ENCODE results near the gene GPR68.

Gene GPR68

GRCh38 chr14:91284146-91284790, 39.8 kb upstream of the GPR68 start:
- peaks cover 24% of the 10 kb centered on the region for H3K4me1 ChIP-seq (ENCODE audit: control insufficient read depth, insufficient read depth, low read length, poor library complexity, severe bottlenecking)
- WGBS, 2 experiments (ENCODE audit: insufficient coverage in 2 of 2): 85 to 89% methylated on average over 8 to 11 of the region's 13 CpGs
- H3K36me3 ChIP-seq (ENCODE audit: control insufficient read depth, insufficient read depth, low read length): no peaks in the 10 kb centered on the region
- H3K27ac ChIP-seq (ENCODE audit: low read depth, low read length, severe bottlenecking): peak overlapping the region; percentile 85
- H3K9me3 ChIP-seq (ENCODE audit: control insufficient read depth, low read length): no peaks in the 10 kb centered on the region
- no peak overlapping the region for H3K4me3 ChIP-seq (ENCODE audit: extremely low read depth, insufficient read depth, low read length, poor library complexity, severe bottlenecking)

GRCh38 chr14:91283666-91284065, 39.2 kb upstream of the GPR68 start:
- no peaks in the 10 kb centered on the region for H3K36me3 ChIP-seq (ENCODE audit: control insufficient read depth, insufficient read depth, low read length)
- H3K4me1 ChIP-seq (ENCODE audit: control insufficient read depth, insufficient read depth, low read length, poor library complexity, severe bottlenecking): peaks cover 24% of the 10 kb centered on the region
- no peak overlapping the region for H3K4me3 ChIP-seq (ENCODE audit: extremely low read depth, insufficient read depth, low read length, poor library complexity, severe bottlenecking)
- 82 to 89% methylated on average over 3 to 4 of the region's 4 CpGs for WGBS, 2 experiments (ENCODE audit: insufficient coverage in 2 of 2)
- no peaks in the 10 kb centered on the region for H3K9me3 ChIP-seq (ENCODE audit: control insufficient read depth, low read length)
- peak overlapping the region; percentile 85 for H3K27ac ChIP-seq (ENCODE audit: low read depth, low read length, severe bottlenecking)

- peak overlapping the region; percentile 85 for H3K27ac ChIP-seq (ENCODE audit: low read depth, low read length, severe bottlenecking)
- no peak overlapping the region for H3K4me3 ChIP-seq (ENCODE audit: extremely low read depth, insufficient read depth, low read length, poor library complexity, severe bottlenecking)
- peaks cover 24% of the 10 kb centered on the region for H3K4me1 ChIP-seq (ENCODE audit: control insufficient read depth, insufficient read depth, low read length, poor library complexity, severe bottlenecking)
- 92 to 96% methylated on average over 12 to 13 of the region's 14 CpGs for WGBS, 2 experiments (ENCODE audit: insufficient coverage in 2 of 2)
- no peaks in the 10 kb centered on the region for H3K9me3 ChIP-seq (ENCODE audit: control insufficient read depth, low read length)
- H3K36me3 ChIP-seq (ENCODE audit: control insufficient read depth, insufficient read depth, low read length): no peaks in the 10 kb centered on the region
These were observed 38.6 kb upstream of the GPR68 start for GRCh38 chr14:91282954-91283645.

- H3K9me3 ChIP-seq (ENCODE audit: control insufficient read depth, low read length): no peaks in the 10 kb centered on the region
- no peaks in the 10 kb centered on the region for H3K36me3 ChIP-seq (ENCODE audit: control insufficient read depth, insufficient read depth, low read length)
- peaks cover 24% of the 10 kb centered on the region for H3K4me1 ChIP-seq (ENCODE audit: control insufficient read depth, insufficient read depth, low read length, poor library complexity, severe bottlenecking)
- H3K27ac ChIP-seq (ENCODE audit: low read depth, low read length, severe bottlenecking): no peak overlapping the region
- 83 to 96% methylated on average over 4 of the region's 9 CpGs for WGBS, 2 experiments (ENCODE audit: insufficient coverage in 2 of 2)
- no peak overlapping the region for H3K4me3 ChIP-seq (ENCODE audit: extremely low read depth, insufficient read depth, low read length, poor library complexity, severe bottlenecking)
These were observed 36.8 kb upstream of the GPR68 start for GRCh38 chr14:91281346-91281745.

GRCh38 chr14:91280129-91280528, 35.6 kb upstream of the GPR68 start:
- Histone ChIP-seq H3K9me3 (ENCODE audit: control insufficient read depth, low read length) (no peaks in the 10 kb centered on the region), H3K27ac (ENCODE audit: low read depth, low read length, severe bottlenecking) (no peak overlapping the region), H3K4me3 (ENCODE audit: extremely low read depth, insufficient read depth, low read length, poor library complexity, severe bottlenecking) (no peak overlapping the region), H3K36me3 (ENCODE audit: control insufficient read depth, insufficient read depth, low read length) (no peaks in the 10 kb centered on the region), H3K4me1 (ENCODE audit: control insufficient read depth, insufficient read depth, low read length, poor library complexity, severe bottlenecking) (peaks cover 22% of the 10 kb centered on the region)
- 96 to 100% methylated on average over 3 of the region's 5 CpGs for whole genome bisulfite sequencing, 2 experiments (ENCODE audit: insufficient coverage in 2 of 2)

GRCh38 chr14:91279354-91279753, 34.9 kb upstream of the GPR68 start:
- 90 to 95% methylated on average over 10 of the region's 10 CpGs for WGBS, 2 experiments (ENCODE audit: insufficient coverage in 2 of 2)

GRCh38 chr14:91278383-91278715, 33.8 kb upstream of the GPR68 start:
- WGBS, 2 experiments (ENCODE audit: insufficient coverage in 2 of 2): 95 to 100% methylated on average over 3 to 4 of the region's 5 CpGs
- peaks cover 6% of the 10 kb centered on the region for H3K4me1 ChIP-seq (ENCODE audit: control insufficient read depth, insufficient read depth, low read length, poor library complexity, severe bottlenecking)
- H3K4me3 ChIP-seq (ENCODE audit: extremely low read depth, insufficient read depth, low read length, poor library complexity, severe bottlenecking): no peak overlapping the region
- H3K36me3 ChIP-seq (ENCODE audit: control insufficient read depth, insufficient read depth, low read length): no peaks in the 10 kb centered on the region
- no peaks in the 10 kb centered on the region for H3K9me3 ChIP-seq (ENCODE audit: control insufficient read depth, low read length)
- no peak overlapping the region for H3K27ac ChIP-seq (ENCODE audit: low read depth, low read length, severe bottlenecking)

More at GRCh38 chr14:91279354-91279753, 34.9 kb upstream of the GPR68 start:
- no peak overlapping the region for H3K27ac ChIP-seq (ENCODE audit: low read depth, low read length, severe bottlenecking)
- no peaks in the 10 kb centered on the region for H3K9me3 ChIP-seq (ENCODE audit: control insufficient read depth, low read length)
- H3K36me3 ChIP-seq (ENCODE audit: control insufficient read depth, insufficient read depth, low read length): no peaks in the 10 kb centered on the region
- peaks cover 16% of the 10 kb centered on the region for H3K4me1 ChIP-seq (ENCODE audit: control insufficient read depth, insufficient read depth, low read length, poor library complexity, severe bottlenecking)
- H3K4me3 ChIP-seq (ENCODE audit: extremely low read depth, insufficient read depth, low read length, poor library complexity, severe bottlenecking): no peak overlapping the region

GRCh38 chr14:91277546-91278382, 33.3 kb upstream of the GPR68 start:
- Histone ChIP-seq H3K27ac (ENCODE audit: low read depth, low read length, severe bottlenecking) (no peak overlapping the region), H3K9me3 (ENCODE audit: control insufficient read depth, low read length) (no peaks in the 10 kb centered on the region), H3K36me3 (ENCODE audit: control insufficient read depth, insufficient read depth, low read length) (no peaks in the 10 kb centered on the region), H3K4me1 (ENCODE audit: control insufficient read depth, insufficient read depth, low read length, poor library complexity, severe bottlenecking) (no peaks in the 10 kb centered on the region), H3K4me3 (ENCODE audit: extremely low read depth, insufficient read depth, low read length, poor library complexity, severe bottlenecking) (no peak overlapping the region)
- 92 to 95% methylated on average over 27 to 28 of the region's 30 CpGs for WGBS, 2 experiments (ENCODE audit: insufficient coverage in 2 of 2)

- H3K27ac ChIP-seq (ENCODE audit: low read depth, low read length, severe bottlenecking): no peak overlapping the region
- H3K9me3 ChIP-seq (ENCODE audit: control insufficient read depth, low read length): no peaks in the 10 kb centered on the region
- H3K4me1 ChIP-seq (ENCODE audit: control insufficient read depth, insufficient read depth, low read length, poor library complexity, severe bottlenecking): no peaks in the 10 kb centered on the region
- 92% methylated on average over 1 to 9 of the region's 9 CpGs for WGBS, 2 experiments (ENCODE audit: insufficient coverage in 2 of 2)
- H3K36me3 ChIP-seq (ENCODE audit: control insufficient read depth, insufficient read depth, low read length): no peaks in the 10 kb centered on the region
- H3K4me3 ChIP-seq (ENCODE audit: extremely low read depth, insufficient read depth, low read length, poor library complexity, severe bottlenecking): no peak overlapping the region
These were observed 30.3 kb upstream of the GPR68 start for GRCh38 chr14:91274796-91275195.

GRCh38 chr14:91273885-91274273, 29.4 kb upstream of the GPR68 start:
- H3K36me3 ChIP-seq (ENCODE audit: control insufficient read depth, insufficient read depth, low read length): no peaks in the 10 kb centered on the region
- H3K4me1 ChIP-seq (ENCODE audit: control insufficient read depth, insufficient read depth, low read length, poor library complexity, severe bottlenecking): no peaks in the 10 kb centered on the region
- H3K9me3 ChIP-seq (ENCODE audit: control insufficient read depth, low read length): no peaks in the 10 kb centered on the region
- no peak overlapping the region for H3K27ac ChIP-seq (ENCODE audit: low read depth, low read length, severe bottlenecking)
- 95% methylated on average over 10 to 13 of the region's 13 CpGs for WGBS, 2 experiments (ENCODE audit: insufficient coverage in 2 of 2)
- H3K4me3 ChIP-seq (ENCODE audit: extremely low read depth, insufficient read depth, low read length, poor library complexity, severe bottlenecking): no peak overlapping the region

Data from mesodermal cell (in vitro differentiated cells).